Measurements from ENCODE around the gene ARHGAP15.

ARHGAP15 gene

DNA sequence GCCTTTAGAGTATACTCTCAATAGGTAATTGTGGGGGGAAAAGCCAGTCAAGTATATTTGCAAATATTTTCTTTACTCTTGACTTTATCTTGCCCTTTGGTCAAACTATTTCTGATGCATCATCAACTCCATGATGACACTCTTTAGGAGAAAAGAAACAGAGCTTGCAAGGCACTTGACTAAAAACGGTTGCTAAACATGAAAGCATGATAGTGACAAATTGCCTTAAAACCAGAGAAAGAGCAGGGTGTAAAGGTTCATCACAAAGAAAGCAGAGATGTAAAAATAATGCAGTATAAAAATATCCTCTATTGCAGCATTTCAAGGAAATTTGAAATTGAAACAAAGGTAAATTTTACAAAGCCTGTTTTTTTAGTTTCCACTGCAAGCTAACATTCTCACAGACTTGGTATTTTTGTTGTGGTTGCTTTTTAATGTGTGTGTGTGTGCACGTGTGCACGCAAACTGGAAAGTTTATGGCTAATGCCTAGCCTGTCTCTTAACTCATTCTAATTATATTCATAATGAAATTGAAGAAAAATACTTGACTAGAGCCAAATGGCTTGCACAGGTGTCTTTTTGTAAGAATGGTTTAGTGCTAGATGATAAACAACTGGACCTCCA lies 503.6 kb downstream of the ARHGAP15 start:
- DNase-seq (ENCODE audit: low read depth) = no peak

DNA sequence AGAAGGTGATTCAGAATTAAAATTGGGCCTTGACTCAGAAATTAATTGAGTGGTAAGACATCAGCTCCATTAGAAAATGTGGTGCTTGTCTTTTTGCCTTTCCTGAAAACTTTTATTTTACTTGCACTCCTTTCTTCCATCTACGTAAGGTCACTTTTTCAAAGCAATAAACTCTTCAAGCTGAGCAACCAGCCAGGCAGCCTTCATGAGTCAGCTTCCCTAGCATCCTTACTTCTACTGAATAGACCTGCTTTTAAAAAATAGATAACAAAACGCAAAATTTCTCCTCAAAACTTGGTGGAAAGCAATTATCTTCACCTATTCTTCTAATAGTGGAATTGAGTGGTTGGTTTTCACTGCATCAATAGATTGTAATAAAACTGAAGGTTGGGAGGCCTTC lies 504.2 kb downstream of the ARHGAP15 start:
- peak; percentile 2 for DNase-seq (ENCODE audit: low read depth)

DNA sequence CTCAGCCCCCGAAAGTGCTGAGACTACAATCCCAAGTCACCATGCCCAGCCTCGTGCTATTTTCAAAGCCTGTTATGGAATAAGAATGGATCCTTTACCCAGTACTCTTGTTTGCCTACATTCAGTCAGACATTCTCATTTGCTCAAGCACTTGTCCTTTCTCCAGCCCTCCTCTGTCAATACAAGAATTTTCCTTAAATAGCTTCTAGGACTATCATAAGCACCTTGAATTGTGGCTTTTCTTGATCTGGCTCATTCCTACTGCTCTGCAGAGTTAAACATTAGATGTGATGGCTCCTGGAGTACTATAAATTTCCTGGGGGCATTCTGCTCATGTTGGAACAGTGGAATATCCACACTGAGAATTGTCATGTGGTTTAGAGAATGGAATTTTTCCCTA lies 506.1 kb downstream of the ARHGAP15 start:
- no peak for DNase-seq (ENCODE audit: low read depth)

DNA sequence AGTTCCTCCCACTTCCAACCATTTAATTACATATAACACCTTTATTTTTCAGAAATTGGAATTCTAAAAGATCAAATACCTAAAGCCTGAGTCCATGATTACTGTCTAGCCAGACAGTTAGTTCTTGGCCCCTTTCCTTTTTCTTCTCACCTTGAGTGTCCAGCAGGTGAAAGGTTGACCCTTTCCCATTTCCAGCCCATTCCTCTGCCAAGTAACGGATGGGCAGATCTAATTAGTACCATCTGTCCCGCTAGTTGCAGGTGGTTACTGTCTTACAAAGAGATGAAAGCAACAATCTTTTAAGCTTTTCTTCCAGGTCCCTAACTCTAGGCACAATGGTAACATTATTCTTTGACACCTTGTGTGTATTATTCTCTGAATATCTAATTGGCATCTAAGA lies 506.7 kb downstream of the ARHGAP15 start:
- DNase-seq (ENCODE audit: low read depth) = no peak

DNA sequence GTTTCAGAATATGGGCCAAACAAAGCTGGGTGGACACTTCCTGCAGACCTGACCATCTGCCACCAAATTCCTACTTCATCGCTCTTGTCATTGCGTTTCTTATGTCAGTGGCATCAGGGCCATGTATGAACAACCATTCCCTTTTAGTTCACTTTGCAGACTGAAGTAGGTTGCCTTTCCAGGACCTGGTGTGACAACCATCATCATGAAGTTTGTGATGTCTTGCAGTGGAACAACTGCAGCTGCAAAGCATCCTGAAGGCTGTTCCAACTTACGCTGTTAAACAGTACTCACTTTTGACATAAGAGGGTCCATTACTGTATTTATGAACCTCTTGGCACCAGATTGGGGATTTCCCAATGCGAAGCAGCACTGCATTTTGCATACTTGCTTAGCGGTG lies 511.6 kb downstream of the ARHGAP15 start:
- DNase-seq (ENCODE audit: low read depth) = no peak

DNA sequence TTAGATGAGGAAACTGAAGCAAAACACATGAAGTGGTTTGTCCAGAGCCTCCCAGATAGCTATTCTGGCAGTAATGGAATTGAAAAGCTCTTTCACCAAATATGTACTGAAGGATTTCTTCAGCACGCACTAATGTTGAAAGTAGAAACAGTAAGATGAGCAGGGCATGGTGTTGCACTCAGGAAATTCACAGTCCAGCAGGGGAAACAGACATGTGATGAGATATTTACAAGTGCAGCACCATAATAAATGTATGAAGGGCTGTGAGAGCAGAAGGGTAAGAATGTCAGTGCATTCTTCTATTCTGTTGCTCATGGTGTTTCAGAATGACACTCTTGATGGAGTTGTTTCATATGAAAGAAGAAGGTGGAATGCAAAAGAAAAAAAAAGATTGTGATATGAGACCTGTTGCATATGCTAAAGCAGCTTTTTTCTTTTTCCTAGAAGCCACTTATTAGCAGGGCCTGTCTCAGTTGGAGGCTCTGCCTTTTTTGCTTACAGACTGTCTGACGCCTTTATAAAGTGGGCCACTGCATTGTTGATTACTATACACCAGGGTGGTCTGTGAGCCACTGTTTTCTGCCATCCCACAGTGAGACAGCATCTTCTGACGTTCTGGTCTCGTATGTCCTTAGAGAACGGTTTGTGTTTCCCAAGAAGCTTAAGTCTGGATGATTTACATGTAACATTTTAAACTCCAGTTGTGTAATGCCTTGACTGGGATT lies 516.9 kb downstream of the ARHGAP15 start:
- DNase-seq (ENCODE audit: low read depth) = no peak

DNA sequence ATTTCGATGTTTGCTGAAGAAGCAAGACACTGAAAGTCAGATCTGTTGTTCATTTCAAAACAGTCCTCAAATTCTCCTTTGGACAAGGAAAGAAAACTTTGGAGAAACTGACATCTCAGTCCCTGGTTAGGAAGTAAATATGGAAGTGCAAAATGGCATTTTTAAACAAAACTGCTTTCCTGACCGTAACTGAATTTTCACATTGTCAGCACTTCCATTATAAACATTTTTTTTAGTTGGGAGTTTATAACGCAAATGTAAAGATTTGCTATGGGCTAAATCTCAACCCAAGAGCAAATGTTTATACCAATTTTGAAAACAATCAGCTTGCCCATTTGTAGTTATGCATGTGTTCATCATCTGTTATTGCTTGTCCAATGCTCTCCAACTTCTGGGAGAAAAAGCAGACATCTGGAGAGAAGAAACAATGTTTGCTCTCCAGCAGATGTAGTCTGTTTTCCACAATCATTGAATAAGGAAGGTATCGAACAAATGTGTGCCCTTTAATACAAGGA lies 520.1 kb downstream of the ARHGAP15 start:
- no peak for DNase-seq (ENCODE audit: low read depth)

DNA sequence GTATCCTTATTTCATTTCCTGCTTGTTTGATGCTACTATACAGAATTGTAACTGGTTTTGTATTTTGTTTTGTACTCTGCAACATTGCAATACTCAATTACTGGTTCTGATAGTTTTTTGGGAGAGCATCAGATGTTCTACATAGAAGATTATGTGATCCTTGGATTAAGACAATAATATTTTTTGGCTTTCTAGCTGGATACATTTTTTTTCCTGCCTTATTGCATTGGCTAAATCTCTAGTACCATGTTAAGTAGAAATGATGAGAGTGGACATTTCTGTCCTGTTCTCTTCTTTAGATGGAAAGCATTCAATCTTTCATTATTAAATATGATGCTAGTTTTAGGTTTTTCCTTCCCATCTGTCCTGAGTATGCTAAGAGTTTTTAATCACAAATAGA lies 523.5 kb downstream of the ARHGAP15 start:
- DNase-seq (ENCODE audit: low read depth) = no peak

DNA sequence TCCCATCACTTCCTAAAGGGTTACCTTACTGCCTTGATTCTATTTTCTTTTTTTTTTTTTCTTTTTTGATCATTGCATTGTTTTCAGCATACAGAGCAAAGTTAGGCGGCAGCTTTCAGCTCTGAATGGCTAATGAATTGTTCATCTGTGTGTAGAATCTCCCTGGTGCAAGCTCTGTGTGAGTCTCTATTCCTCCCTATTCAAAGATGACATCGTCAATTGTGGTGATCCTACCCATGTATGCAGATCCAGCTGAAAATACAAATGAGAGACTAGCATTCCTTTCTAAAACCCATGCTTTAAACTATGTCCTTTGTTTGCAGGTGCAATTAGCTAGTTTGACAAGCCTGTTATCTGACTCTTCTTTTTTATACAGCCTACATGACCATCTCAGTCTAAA lies 539.0 kb downstream of the ARHGAP15 start:
- no peak for DNase-seq (ENCODE audit: low read depth)

DNA sequence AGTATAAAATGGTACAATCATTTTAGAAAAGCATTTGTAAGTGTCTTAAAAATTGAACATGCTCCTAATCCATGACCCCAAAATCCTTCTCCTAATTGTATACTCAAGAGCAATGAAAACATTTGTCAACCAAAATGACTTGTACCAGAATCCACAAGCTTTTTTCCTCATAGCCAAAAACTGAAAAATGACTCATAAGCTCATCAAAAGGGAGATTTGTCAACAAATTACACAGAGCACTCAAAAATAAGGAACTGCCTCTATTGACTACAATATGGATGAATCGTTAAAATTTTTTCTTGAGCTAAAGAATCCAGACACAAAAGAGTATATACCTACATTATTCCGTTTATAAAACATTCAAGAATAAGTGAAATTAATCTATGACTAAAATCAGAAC lies 544.8 kb downstream of the ARHGAP15 start:
- no peak for DNase-seq (ENCODE audit: low read depth)

DNA sequence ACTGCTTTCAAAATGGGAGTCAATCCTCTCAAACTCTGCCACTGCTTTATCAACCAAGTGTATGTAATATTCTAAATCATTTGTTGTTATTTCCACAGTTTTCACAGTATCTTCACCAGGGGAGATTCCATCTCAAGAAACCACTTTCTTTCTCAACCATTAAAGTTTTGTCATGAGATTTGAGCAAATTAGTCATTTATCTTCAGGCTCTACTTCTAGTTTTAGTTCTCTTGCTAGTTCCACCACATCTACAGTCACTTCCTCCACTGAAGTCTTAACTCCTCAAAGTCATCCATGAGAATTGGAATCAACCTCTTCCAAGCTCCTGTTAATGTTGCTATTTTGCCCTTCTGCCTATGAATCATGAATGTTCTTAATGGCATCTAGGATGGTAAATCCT lies 545.8 kb downstream of the ARHGAP15 start:
- DNase-seq (ENCODE audit: low read depth) = no peak

DNA sequence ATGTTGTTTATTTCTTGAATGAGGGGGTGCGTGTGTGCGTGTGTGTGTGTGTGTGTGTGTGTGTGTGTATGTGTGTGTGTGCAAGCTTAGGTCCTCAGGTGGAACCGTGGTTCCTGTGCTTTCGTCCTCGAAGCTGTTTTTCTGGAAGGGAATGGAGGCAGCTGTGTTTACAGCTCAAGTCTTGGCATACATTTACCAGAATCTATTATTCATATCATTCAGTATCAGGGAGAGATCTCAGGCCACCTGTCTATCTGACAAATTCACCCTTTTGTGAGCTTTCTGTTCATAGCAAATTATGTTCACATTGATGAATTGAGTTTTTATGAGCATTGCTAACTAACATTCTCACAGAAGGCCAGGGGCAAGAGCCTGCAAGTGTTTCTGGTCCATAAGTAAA lies 550.4 kb downstream of the ARHGAP15 start:
- no peak for DNase-seq (ENCODE audit: low read depth)

DNA sequence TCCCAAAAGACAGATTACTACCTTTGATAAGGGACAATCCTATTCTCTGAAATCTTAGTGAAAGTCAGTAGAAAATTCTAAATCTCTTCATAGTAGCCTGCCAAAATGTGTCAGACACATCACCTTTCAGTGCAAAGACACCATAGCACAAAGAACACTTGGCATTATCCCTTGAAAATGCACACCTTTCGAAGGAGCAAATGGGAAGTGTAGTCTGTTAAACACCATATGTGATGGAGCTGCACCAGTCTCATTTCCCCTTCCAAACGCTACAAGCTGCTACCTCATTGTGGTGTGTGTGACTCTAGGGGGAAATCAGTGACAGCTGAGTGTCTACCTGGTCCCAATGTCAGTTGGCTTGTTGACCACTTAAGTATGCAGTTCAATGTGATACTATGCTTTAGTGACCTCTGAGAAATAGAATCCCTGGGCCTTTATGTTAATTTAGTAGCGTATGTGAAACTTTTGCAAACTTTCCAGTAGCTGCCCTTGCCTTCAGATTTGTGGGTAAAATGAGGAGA lies 551.7 kb downstream of the ARHGAP15 start:
- no peak for DNase-seq (ENCODE audit: low read depth)

DNA sequence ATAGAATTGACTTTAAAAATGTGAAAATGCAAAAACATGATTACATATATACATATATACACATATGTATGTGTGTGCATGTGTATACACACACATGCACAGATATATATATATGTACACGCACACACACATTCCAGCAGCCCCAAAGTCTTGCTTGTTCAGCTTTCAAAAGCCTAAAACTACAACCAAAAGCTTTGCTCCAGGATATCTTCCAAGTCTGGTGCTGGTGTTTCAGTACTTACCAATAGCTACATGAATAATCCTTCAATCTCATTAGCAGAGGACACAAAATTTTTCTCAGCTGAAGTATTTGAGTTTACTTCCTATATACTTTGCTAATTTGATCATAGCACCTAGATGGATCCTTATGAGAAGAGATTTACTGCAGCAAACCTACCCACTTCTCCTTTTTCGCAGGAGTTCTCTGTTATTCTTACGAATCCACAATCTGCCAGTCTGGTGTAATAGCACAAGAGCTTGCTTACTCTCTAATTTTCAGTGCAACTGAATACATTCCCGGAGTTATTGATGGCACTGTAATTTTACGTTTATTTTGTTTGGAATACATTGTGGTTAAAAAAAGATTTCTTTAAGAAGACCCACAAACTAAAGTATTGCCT lies 553.3 kb downstream of the ARHGAP15 start:
- DNase-seq (ENCODE audit: low read depth) = no peak

DNA sequence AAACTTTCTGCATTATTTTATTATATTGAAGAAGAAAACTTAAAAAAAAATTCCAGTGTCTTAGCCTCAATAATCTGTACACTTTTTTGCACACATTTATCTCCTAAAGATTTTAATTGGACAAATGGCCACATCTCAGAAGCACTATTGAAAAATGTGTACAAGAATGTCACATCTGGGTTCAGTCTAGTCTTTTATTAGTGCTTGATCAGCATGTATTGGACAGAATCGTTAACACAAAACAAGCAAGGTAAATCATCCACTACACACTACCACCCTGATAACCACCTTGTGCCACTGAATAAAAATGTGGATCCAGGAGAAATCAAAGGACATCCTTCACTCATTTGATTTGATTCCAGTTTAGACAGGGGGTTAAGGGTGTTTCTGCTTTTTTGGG lies 554.8 kb downstream of the ARHGAP15 start:
- DNase-seq (ENCODE audit: low read depth) = no peak

DNA sequence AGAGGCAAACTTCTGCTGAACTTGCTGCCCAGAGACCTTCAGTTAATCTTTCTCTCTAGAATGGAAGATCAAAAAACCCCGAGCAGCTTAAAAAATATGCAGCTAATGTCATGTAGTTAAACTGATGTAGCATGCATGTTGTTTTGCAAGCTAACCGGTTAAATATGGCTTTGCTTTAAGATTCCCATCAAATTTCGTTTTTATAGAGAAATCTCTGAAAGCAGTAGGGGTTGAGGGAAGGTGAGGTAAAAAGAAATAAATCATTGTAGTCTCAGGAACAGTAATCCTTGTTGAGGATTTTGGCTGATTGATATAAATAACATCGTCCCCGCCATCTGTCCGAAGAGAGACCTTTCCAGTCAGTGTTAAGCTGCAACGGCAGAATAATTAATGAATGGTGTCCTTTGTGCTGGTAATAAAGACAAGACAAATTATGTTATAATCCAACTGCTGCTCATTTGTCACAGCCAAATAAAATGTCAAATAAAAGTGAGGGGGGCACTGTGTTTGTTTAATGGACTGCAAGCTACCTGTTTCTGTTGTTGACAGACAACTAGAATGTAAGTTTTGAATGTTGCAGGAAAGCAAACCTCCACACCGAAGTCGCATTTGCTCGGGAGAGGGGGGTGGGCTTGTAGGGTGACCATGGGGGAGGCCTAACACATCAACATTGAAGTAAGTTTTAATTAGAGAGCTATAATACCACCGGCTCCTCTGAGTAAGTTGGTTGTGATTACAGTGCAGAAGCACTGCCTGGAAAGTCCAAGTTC lies 555.5 kb downstream of the ARHGAP15 start:
- DNase-seq (ENCODE audit: low read depth) = no peak

DNA sequence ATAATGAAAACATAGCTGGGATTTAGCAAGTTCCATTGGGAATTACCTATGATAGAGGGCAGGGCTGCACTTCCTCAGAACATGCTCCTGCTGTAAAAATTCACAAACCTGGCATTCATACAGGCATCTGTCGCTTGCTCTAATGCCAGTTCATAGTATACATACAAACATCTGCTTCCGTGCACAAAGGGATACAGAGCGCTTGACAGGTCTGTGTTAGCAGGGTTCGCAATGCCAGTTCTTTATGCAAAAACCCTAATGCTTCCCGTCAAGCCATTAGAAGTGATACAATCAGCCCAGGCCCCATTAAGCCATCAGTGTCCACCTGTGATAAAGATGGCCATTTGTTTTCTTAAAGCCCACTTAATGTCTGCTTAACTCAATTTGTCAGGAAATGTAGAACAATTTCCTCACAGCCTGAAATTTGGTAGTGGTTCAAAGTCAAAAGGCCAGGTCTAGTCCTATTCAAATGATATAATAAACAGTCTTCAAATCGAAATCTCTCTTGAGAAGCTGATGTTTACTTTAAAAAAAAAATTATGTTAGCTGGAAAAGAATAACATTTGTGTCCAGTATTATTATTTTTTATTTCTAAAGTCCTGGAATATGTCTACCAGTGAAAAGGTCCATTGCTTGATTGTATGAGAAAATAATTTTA lies 556.3 kb downstream of the ARHGAP15 start:
- DNase-seq (ENCODE audit: low read depth) = no peak

DNA sequence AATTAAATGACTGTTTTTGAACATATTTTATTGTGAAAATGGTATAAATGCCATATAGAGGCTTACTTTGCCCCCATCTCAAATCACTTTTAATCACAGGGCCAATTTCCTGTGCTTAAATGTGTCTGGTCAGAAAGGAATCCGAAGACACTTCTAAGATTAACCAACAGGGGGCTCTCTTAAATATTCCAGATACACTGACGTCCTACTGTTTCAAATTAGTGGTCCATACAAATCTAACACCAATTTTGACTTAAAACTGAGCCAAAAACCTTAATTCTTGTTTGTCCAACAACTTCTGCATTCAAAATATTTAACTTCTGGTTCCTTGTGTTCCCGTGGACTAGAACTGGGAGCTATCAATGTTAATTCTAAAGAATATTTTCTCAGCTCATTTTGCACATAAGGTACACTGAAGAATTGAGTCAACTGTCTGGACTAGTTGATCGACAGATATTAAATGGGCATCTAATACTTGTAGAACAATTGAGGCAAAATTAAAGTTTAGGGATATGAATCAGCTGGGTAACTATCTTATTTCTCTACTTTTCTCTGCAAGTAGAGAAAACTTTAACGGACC lies 557.5 kb downstream of the ARHGAP15 start:
- DNase-seq (ENCODE audit: low read depth) = no peak

DNA sequence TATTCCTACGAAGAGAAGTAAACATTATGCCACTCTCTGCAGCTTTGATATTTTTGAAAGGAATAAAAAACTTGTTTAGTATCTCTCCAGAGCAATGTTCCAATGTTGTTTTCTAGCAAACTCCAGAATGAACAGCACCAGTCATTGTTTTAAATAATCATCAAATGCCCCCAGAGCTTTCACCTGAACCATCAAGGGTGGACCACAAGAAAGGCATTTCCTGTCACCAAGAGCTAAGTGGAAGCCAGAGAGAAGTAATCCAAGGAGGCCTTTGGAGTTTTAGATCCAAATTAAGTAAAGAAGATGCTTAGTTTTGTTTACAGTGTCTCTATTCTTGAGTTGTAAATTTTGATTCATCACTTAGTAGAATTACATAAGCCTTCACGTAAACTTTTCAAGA lies 559.0 kb downstream of the ARHGAP15 start:
- DNase-seq (ENCODE audit: low read depth) = no peak

DNA sequence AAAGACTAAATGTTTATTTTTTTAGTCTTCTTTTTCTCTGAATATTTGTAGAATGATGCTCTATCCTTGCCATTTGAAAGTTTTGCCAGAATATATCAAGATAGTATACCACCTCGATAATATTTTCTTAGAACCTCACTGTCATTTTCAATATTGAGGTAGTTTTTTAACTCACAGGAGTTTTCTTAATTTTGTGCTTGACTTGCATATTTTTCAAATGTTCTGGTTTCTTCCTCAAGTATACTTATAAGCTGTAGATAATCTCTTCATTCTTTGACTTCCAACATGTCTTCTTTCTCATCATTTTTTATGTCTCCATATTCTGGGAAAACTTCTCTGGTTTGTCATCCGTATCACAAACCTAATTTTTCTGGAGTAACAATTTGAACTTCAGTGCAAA lies 559.6 kb downstream of the ARHGAP15 start:
- no peak for DNase-seq (ENCODE audit: low read depth)

DNA sequence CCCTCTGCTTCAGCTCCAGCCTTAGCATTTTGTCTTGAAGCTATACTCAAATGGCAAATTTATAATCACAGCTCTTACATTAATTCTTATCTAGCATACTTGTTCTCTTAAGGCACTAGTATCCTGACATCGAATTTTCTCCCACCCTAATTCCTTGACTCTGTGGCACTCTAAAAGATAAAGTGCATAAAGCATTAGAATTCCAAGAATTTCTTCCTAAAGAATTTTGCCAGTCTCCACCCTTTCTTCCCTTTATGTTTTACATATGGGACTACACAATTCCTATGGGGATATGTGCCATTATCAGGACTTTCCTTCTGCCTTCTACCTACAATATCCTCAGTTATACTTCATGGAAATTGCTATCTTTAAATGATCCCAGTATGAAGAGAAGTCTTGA lies 560.3 kb downstream of the ARHGAP15 start:
- no peak for DNase-seq (ENCODE audit: low read depth)

DNA sequence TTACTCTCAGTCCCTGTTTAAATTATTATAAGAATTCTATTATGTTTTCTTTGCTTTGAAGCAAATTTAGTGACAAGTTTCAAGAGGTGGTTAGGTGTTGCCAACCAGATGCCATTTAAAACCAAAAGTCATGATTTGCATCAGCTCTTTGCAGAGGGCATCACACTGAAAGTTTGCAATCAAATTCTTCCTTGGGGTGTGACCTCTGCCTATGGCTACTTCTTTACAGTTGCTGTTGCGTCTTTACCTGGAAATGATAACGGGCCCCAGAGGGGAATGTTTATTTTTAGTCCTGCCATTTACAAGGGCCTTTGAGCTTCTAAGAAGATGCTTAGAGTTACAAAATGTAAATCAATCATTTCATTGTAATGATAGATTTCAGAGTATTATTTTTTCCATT lies 561.0 kb downstream of the ARHGAP15 start:
- no peak for DNase-seq (ENCODE audit: low read depth)
